Endothelial cell of umbilical vein (primary cell): ENCODE measurements around the gene HES3. TPM values are rescaled to one million over a fixed set of nuclear protein-coding genes. Genes with fewer than 3 reads are reported as not detected.
A peak's percentile ranks its signal among the peaks of the same experiment; 100 is the strongest.

Experiments used
- BruUV-seq: library from RNA; stranded (reverse); fragments of 400-500 nt; replicated peaks from 2 replicates; lab custom pipeline; 2021; lab: Mats Ljungman, UMichigan
- CTCF ChIA-PET: fragments of 300-600, 350-600 bp; sonication (Branson Sonifier 250); formaldehyde crosslinking; loops from one replicate; lab custom pipeline; 2021; ENCODE audit warnings: antibody characterized with exemption, inconsistent platforms; lab: Charles Lee
- POLR2A ChIA-PET: fragments of 300-600, 350-600 bp; sonication (Branson Sonifier 250); formaldehyde crosslinking; loops from one replicate; lab custom pipeline; 2021; ENCODE audit warnings: antibody characterized with exemption, inconsistent platforms; lab: Charles Lee
- DNase-seq: peaks from one replicate; pipeline ENCODE4 v3.0.0-alpha.2; 2011; ENCODE audit warnings: low read depth, low spot score
- FAIRE-seq: peaks from 2 replicates; lab custom pipeline; 2011; peaks lifted over from hg19 to GRCh38; lab: Jason Lieb, UNC
- H2AFZ ChIP-seq: 2 replicates; pipeline ENCODE4 v1.6.0; 2012; ENCODE audit warnings: low read depth, low read length, control low read depth, inconsistent platforms
- H3K27ac ChIP-seq: 2 replicates; pipeline ENCODE4 v1.5.1; 2011; ENCODE audit warnings: low read depth, mild to moderate bottlenecking, control low read depth, low read length, moderate library complexity; ENCODE audit not compliant: insufficient read depth
- H3K27me3 ChIP-seq, 2 experiments: 2 replicates each; pipeline versions ENCODE4 v1.6.0 to v1.6.1; 2011; ENCODE audit warnings: low read length in 2 of 2, mixed read lengths in 1 of 2; ENCODE audit not compliant: control insufficient read depth in 2 of 2, insufficient read depth in 2 of 2
- H3K36me3 ChIP-seq, 2 experiments: 2 replicates in 1 of 2; 3 replicates in 1 of 2; pipeline ENCODE4 v1.5.1; 2011; ENCODE audit warnings: low read length in 2 of 2, mild to moderate bottlenecking in 1 of 2, moderate library complexity in 1 of 2; ENCODE audit not compliant: control insufficient read depth in 2 of 2, insufficient read depth in 2 of 2; ENCODE audit errors: extremely low read depth in 1 of 2
- H3K4me1 ChIP-seq: 3 replicates; pipeline ENCODE4 v1.5.1; 2011; ENCODE audit warnings: mild to moderate bottlenecking, low read length; ENCODE audit not compliant: control insufficient read depth, insufficient read depth; ENCODE audit errors: extremely low read depth
- H3K4me2 ChIP-seq: 2 replicates; pipeline ENCODE4 v1.6.1; 2011; ENCODE audit warnings: low read length, control low read depth, mixed read lengths; ENCODE audit not compliant: insufficient read depth
- H3K4me3 ChIP-seq, 3 experiments: fragments of 200-600 bp in 1 of 3; sonication (generic), shearing (Covaris generic) in 1 of 3; replicated peaks in 1 of 3; 2 replicates each; pipeline ENCODE4 v1.5.1; 2011 to 2016; ENCODE audit warnings: control low read depth in 3 of 3, low read length in 3 of 3, mild to moderate bottlenecking in 2 of 3, inconsistent platforms in 1 of 3, low read depth in 1 of 3, moderate library complexity in 1 of 3; ENCODE audit not compliant: insufficient read depth in 1 of 3
- H3K79me2 ChIP-seq: 2 replicates; pipeline ENCODE4 v1.6.0; 2012; ENCODE audit warnings: low read length, inconsistent platforms; ENCODE audit not compliant: control insufficient read depth, insufficient read depth
- H3K9ac ChIP-seq: replicated peaks from 2 replicates; pipeline ENCODE3; 2011; ENCODE audit warnings: low read length, control low read depth; ENCODE audit not compliant: insufficient read depth; ENCODE audit errors: extremely low read depth
- H3K9me1 ChIP-seq: replicated peaks from 3 replicates; pipeline ENCODE4 v1.6.0; 2011; ENCODE audit warnings: mild to moderate bottlenecking, low read length; ENCODE audit not compliant: control insufficient read depth, insufficient read depth; ENCODE audit errors: extremely low read depth
- H3K9me3 ChIP-seq: replicated peaks from 2 replicates; pipeline ENCODE4 v1.5.1; 2012; ENCODE audit warnings: low read length, inconsistent platforms; ENCODE audit not compliant: control insufficient read depth, insufficient read depth
- H4K20me1 ChIP-seq: replicated peaks from 2 replicates; pipeline ENCODE3; 2011; ENCODE audit warnings: mild to moderate bottlenecking, low read length; ENCODE audit not compliant: control insufficient read depth, insufficient read depth; ENCODE audit errors: extremely low read depth
- CTCF ChIP-seq, 2 donors: IDR thresholded peaks; 1 replicate in 1 of 2; 2 replicates in 1 of 2; pipeline ENCODE4 v1.5.1; 2011; ENCODE audit warnings: low read length in 2 of 2, mild to moderate bottlenecking in 2 of 2, moderate library complexity in 2 of 2, control low read depth in 1 of 2, inconsistent platforms in 1 of 2, low read depth in 1 of 2; ENCODE audit not compliant: insufficient read depth in 1 of 2; ENCODE audit errors: extremely low read depth in 1 of 2
- MAX ChIP-seq: IDR thresholded peaks from 2 replicates; pipeline ENCODE4 v1.6.1; 2011; ENCODE audit not compliant: insufficient read depth, insufficient read length
- MYC ChIP-seq: IDR thresholded peaks from one replicate; pipeline ENCODE4 v1.6.1; 2011; ENCODE audit warnings: mild to moderate bottlenecking, low read depth, low read length
- POLR2A ChIP-seq: IDR thresholded peaks from 2 replicates; pipeline ENCODE4 v1.6.1; 2012; ENCODE audit warnings: low read depth, mild to moderate bottlenecking, control low read depth, low read length
- POLR2AphosphoS5 ChIP-seq: IDR thresholded peaks from 2 replicates; pipeline ENCODE4 v1.6.1; 2012; ENCODE audit warnings: low read depth, mild to moderate bottlenecking, control low read depth, low read length, moderate library complexity; ENCODE audit not compliant: insufficient read depth
- dilution Hi-C: fragments of 300-500 bp; cut with MboI; formaldehyde crosslinking; loops from one replicate; pipeline ENCODE4 v1.15.0; 2019; ENCODE audit warnings: low sequenced_read_pairs; ENCODE audit not compliant: extremely low pct_ligation_motif_present
- intact Hi-C: fragments of 100-400 bp; cut with micrococcal nuclease; formaldehyde crosslinking; loops from one replicate; pipeline ENCODE4 v1.10.0; 2022
- polyA plus RNA-seq, 4 experiments: library from polyadenylated mRNA; depleted of rRNA in 3 of 4; stranded (reverse) in 3 of 4; unstranded in 1 of 4; fragments of >200 nt; gene quantifications; 2 replicates each; pipeline versions ENCODE4 v1.2.1 to v1.2.3, GENCODE V29; 2011 to 2012; ENCODE audit warnings: missing spikeins in 1 of 4
- total RNA-seq: library from RNA; stranded (reverse); gene quantifications from 2 replicates; pipeline ENCODE4 v1.2.3, GENCODE V29; 2021

The HES3 gene
- total and polyA plus RNA-seq, 2 donors (not counting 3 experiments of a cell fraction or from before 2014, with no cell fraction given), result not detected

- BruUV-seq, result TSS peak; percentile 26
- H2AFZ ChIP-seq, result no peak overlapping the region
- H3K27me3 ChIP-seq, result peaks cover 5% of the 10 kb centered on the region in 2 experiments
- dilution Hi-C loops, result no loop called here
- FAIRE-seq, result peak; percentile 50
- peaks cover 22% of the 10 kb centered on the region for H3K79me2 ChIP-seq
- H3K4me2 ChIP-seq, result peak overlapping the region; percentile 82
- peak overlapping the region; percentile 6 for H3K27ac ChIP-seq
- TF ChIP-seq MAX (no peak), CTCF (IDR thresholded peaks at IDR 0.05; ENCODE audit: extremely low read depth in 1 of 2, insufficient read depth in 1 of 2, low read depth in 1 of 2, low read length in 2 of 2) (no peak), POLR2AphosphoS5 (no peak), POLR2A (peak; percentile 30), MYC (no peak)
- peak overlapping the region; percentile 66 to 80 (median 68) for H3K4me3 ChIP-seq
- CTCF ChIA-PET, result interaction anchor here (1.3 to 2.9 kb wide), 6 partner anchors 11 to 200 kb away, joined by 3 to 30 read pairs (median 6); partner anchors contain the start of genes RNF207 and RPL22
- POLR2A ChIA-PET, result no interaction called here
- peak overlapping the region; percentile 73 for H3K9ac ChIP-seq
- intact Hi-C loops, result loop anchor here (1.0 to 5.0 kb wide), 2 partner anchors 29 to 188 kb away; partner anchors contain the start of gene ESPN
- H3K9me1 ChIP-seq, result no peaks in the 10 kb centered on the region
- peaks cover 2 to 7% of the 10 kb centered on the region in 2 experiments for H3K36me3 ChIP-seq
- no peak for DNase-seq
- H4K20me1 ChIP-seq, result no peaks in the 10 kb centered on the region
- no peaks in the 10 kb centered on the region for H3K9me3 ChIP-seq
- H3K4me1 ChIP-seq, result peaks cover 11% of the 10 kb centered on the region
These were observed 9.3 kb upstream of the HES3 start for GRCh38 chr1:6234502-6235295.
